NAMALWA (cell line): ENCODE measurements around the gene TAF1.
"Not testable (repeated sequence)": the region's sequence is repeated elsewhere in the genome, so short reads cannot be mapped to it uniquely, and the experiment has no call there.

Source experiments
- DNase-seq: peaks from one replicate; pipeline ENCODE4 v3.0.0-alpha.2; 2015; ENCODE audit warnings: low spot score

TAF1 gene

GRCh38 chrX:71510161-71510560 lies 144.0 kb downstream of the TAF1 start:
- no peak for DNase-seq

DNA sequence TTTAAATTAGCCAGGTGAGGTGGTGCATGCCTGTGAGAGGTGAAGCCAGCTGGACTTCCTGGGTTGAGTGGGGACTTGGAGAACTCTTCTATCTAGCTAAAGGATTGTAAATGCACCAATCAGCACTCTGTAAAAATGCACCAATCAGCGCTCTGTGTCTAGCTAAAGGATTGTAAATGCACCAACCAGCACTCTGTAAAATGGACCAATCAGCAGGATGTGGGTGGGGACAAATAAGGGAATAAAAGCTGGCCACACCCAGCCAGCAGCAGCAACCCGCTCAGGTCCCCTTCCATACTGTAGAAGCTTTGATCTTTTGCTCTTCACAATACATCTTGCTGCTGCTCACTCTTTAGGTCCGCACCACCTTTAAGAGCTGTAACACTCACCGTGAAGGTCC lies 147.6 kb downstream of the TAF1 start:
- not testable (repeated sequence) for DNase-seq

DNA sequence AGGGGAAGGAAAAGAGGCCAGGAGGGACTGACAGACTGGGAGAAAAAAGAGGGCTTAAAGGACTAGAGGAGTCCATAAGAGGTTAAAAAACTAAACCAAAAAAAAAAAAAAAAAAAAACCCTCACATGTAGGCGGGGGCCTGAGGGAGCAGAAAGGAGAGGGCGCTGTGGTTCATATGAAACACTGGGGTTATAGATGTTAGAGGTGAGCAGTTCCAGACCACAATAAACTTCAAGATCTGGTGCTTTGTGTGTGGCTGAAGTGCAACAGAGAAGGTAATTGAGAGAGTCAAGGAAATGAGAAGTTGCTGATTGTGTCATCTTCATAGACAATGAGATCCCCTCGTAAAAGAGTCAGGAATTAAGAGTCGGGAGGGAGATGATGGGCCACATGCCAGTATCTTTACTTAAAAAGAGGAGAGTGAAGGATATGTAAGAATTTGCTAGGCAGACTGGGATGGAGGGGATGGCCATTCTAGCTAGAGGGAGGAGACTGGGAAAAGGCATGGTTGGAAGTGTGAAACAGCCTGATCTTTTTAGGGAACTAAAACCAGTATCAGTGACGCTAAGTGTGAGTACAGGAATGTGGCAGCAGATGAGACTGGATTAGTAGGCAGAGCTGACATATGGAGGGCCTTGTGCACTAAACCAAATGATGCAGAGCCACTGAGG lies 148.3 kb downstream of the TAF1 start:
- no peak for DNase-seq

DNA sequence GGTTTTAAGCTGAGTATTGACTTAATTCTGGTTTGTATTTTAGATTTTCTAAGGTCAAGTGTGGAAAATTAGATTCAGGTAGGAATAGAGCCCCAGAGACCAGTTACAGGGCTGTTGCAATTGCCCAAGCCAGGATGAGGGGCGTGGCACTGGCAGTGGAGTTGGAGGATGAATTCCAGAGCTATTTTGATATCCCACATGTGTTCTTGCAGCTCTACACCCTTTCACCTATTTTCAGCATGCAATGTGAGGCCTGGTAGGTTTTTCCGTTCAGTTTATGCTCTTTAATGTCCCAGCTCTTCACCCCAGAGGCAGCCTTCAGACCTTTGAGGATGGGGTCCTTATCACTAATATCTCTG lies 148.9 kb downstream of the TAF1 start:
- DNase-seq = no peak
